GM12865 (cell line): Measurements from ENCODE around the gene CLCA1.

Experiments
- DNase-seq: peaks from one replicate; pipeline ENCODE4 v3.0.0; 2010; ENCODE audit warnings: low read depth
- H3K4me3 ChIP-seq: 2 replicates; pipeline ENCODE4 v1.5.1; 2011; ENCODE audit warnings: mild to moderate bottlenecking, low read depth, low read length, control low read depth
- TF ChIP-seq, protein P1 (sequence below): IDR thresholded peaks from 2 replicates; pipeline ENCODE4 v1.5.1; 2011; ENCODE audit warnings: low read length, control low read depth, low read depth, inconsistent platforms; ENCODE audit not compliant: insufficient read depth; ENCODE audit errors: missing control alignments

Gene CLCA1

GRCh38 chr1:86487131-86487810, 18.5 kb downstream of the CLCA1 start:
- no peak overlapping the region for H3K4me3 ChIP-seq
- TF ChIP-seq, protein P1, sequence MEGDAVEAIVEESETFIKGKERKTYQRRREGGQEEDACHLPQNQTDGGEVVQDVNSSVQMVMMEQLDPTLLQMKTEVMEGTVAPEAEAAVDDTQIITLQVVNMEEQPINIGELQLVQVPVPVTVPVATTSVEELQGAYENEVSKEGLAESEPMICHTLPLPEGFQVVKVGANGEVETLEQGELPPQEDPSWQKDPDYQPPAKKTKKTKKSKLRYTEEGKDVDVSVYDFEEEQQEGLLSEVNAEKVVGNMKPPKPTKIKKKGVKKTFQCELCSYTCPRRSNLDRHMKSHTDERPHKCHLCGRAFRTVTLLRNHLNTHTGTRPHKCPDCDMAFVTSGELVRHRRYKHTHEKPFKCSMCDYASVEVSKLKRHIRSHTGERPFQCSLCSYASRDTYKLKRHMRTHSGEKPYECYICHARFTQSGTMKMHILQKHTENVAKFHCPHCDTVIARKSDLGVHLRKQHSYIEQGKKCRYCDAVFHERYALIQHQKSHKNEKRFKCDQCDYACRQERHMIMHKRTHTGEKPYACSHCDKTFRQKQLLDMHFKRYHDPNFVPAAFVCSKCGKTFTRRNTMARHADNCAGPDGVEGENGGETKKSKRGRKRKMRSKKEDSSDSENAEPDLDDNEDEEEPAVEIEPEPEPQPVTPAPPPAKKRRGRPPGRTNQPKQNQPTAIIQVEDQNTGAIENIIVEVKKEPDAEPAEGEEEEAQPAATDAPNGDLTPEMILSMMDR, result no peak
- DNase-seq, result no peak

GRCh38 chr1:86487811-86488141, 19.0 kb downstream of the CLCA1 start:
- no peak for DNase-seq
- TF ChIP-seq, protein P1, result no peak
- no peak overlapping the region for H3K4me3 ChIP-seq

- H3K4me3 ChIP-seq, result no peak overlapping the region
- DNase-seq, result no peak
- TF ChIP-seq, protein P1, result no peak
Observed at GRCh38 chr1:86489242-86489878, 20.6 kb downstream of the CLCA1 start.

- no peak overlapping the region for H3K4me3 ChIP-seq
- DNase-seq, result no peak
- TF ChIP-seq, protein P1, result no peak
Observed at GRCh38 chr1:86491171-86491950, 22.6 kb downstream of the CLCA1 start.

DNA sequence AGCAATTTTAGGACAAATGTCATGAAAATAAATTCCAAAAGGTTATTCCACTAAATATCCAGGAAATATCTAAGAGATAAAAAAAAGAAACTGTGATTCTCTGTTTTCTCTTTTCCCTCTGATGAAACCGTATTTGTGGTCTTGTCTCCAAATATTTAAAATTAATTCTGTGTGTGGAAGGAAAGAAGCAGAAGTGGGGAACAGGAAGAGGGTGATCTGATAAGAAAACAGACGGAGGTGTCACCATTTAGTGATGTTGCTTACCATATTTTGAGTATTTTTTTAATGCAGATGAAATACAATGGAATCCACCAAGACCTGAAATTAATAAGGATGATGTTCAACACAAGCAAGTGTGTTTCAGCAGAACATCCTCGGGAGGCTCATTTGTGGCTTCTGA, 29.6 kb downstream of the CLCA1 start:
- TF ChIP-seq, protein P1, result no peak
- no peak for DNase-seq
- no peak overlapping the region for H3K4me3 ChIP-seq

GRCh38 chr1:86499987-86500593, 31.4 kb downstream of the CLCA1 start:
- peak; percentile 27 for DNase-seq
- no peak overlapping the region for H3K4me3 ChIP-seq
- TF ChIP-seq, protein P1, result peak; percentile 75
